ENCODE results near the gene CTNNA2. TPM values are rescaled to one million over a fixed set of nuclear protein-coding genes. Genes with fewer than 3 reads are reported as not detected.
"Not testable (repeated sequence)": the region's sequence is repeated elsewhere in the genome, so short reads cannot be mapped to it uniquely, and the experiment has no call there.

CTNNA2 gene
- total and polyA plus RNA-seq, 9 donors: 0.32 to 1.4 (median 0.37) TPM; not detected in 3

DNA sequence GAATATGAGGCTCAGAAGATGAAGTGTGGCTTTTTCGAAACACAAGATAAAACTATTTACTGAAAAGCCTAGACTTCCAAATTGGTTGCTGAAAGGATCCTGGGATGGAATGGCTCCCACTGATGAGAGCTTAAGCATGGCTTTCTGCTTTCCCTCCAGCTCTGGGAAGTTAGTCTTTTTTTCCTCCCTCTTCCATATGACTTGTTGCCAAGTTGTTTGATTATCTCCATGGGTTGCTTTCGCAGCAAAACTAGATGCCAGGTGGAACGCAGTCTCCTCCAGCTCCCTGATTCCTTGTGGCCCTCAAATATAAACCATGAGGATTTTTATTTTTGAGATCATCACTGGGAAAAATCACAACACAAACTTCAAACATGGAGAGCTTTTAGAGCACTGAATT is 515.2 kb downstream of the CTNNA2 start:
- Histone ChIP-seq H3K4me1 (ENCODE audit: insufficient read depth) (no peaks in the 10 kb centered on the region), H3K4me3 (no peak overlapping the region), H3K27ac (no peak overlapping the region), H3K36me3 (no peaks in the 10 kb centered on the region), H3K9me3 (no peaks in the 10 kb centered on the region), H3K27me3 (no peaks in the 10 kb centered on the region)
- WGBS, 3 donors: 39 to 46% (median 40%) methylated on average over 3 of the region's 3 CpGs
- intact Hi-C loops (cut with DNase I): no loop called here
- TF ChIP-seq CTCF (IDR thresholded peaks at IDR 0.05) (no peak), EP300 (IDR thresholded peaks at IDR 0.05) (no peak), POLR2A (IDR thresholded peaks at IDR 0.05) (no peak)
- DNase-seq: no peak

GRCh38 chr2:80028584-80028983 is 515.7 kb downstream of the CTNNA2 start:
- no peak for DNase-seq
- Histone ChIP-seq H3K9me3 (no peaks in the 10 kb centered on the region), H3K36me3 (no peaks in the 10 kb centered on the region), H3K4me1 (ENCODE audit: insufficient read depth) (no peaks in the 10 kb centered on the region), H3K27ac (no peak overlapping the region), H3K4me3 (no peak overlapping the region), H3K27me3 (no peaks in the 10 kb centered on the region)
- intact Hi-C loops (cut with DNase I): no loop called here
- TF ChIP-seq EP300 (IDR thresholded peaks at IDR 0.05): no peak
- no peak for TF ChIP-seq CTCF (IDR thresholded peaks at IDR 0.05)
- no peak for TF ChIP-seq POLR2A (IDR thresholded peaks at IDR 0.05)

- Histone ChIP-seq H3K27me3 (no peaks in the 10 kb centered on the region), H3K9me3 (no peaks in the 10 kb centered on the region), H3K4me1 (ENCODE audit: insufficient read depth) (no peaks in the 10 kb centered on the region), H3K36me3 (no peaks in the 10 kb centered on the region), H3K4me3 (no peak overlapping the region), H3K27ac (no peak overlapping the region)
- 74 to 84% (median 76%) methylated on average over 2 of the region's 2 CpGs for WGBS, 3 donors
- intact Hi-C loops (cut with DNase I): no loop called here
- DNase-seq: no peak
- TF ChIP-seq CTCF (IDR thresholded peaks at IDR 0.05): no peak
- no peak for TF ChIP-seq POLR2A (IDR thresholded peaks at IDR 0.05)
- TF ChIP-seq EP300 (IDR thresholded peaks at IDR 0.05): no peak
These were observed 517.3 kb downstream of the CTNNA2 start for GRCh38 chr2:80030135-80030534.

- H3K4me3 ChIP-seq; intact Hi-C loops (cut with DNase I); H3K27ac ChIP-seq; H3K9me3 ChIP-seq; H3K36me3 ChIP-seq; H3K4me1 ChIP-seq (ENCODE audit: insufficient read depth); DNase-seq; H3K27me3 ChIP-seq: not testable (repeated sequence)
- WGBS, 3 donors: 90 to 94% (median 91%) methylated on average over 7 of the region's 7 CpGs
These were observed 519.8 kb downstream of the CTNNA2 start for GRCh38 chr2:80032684-80033083.

GRCh38 chr2:80035749-80036285 is 523.0 kb downstream of the CTNNA2 start:
- H3K4me1 ChIP-seq (ENCODE audit: insufficient read depth): no peaks in the 10 kb centered on the region

More at GRCh38 chr2:80035749-80036285, 523.0 kb downstream of the CTNNA2 start:
- Histone ChIP-seq H3K27me3 (no peaks in the 10 kb centered on the region), H3K27ac (no peak overlapping the region), H3K9me3 (no peaks in the 10 kb centered on the region), H3K4me3 (no peak overlapping the region), H3K36me3 (no peaks in the 10 kb centered on the region)
- DNase-seq: no peak
- TF ChIP-seq EP300 (IDR thresholded peaks at IDR 0.05) (no peak), CTCF (IDR thresholded peaks at IDR 0.05) (no peak), POLR2A (IDR thresholded peaks at IDR 0.05) (no peak)
- intact Hi-C loops (cut with DNase I): no loop called here
- WGBS, 3 donors: 75 to 81% (median 76%) methylated on average over 5 of the region's 5 CpGs
